Measurements from ENCODE around the gene TRIO. TPM values are rescaled to one million over a fixed set of nuclear protein-coding genes. Genes with fewer than 3 reads are reported as not detected.

Gene TRIO
- total RNA-seq, 2 experiments from 2014 or later = 3.7 to 4.2 TPM

GRCh38 chr5:14218011-14218410 is 74.9 kb downstream of the TRIO start:
- ChIA-PET CTCF (no interaction called here), POLR2A (no interaction called here)

- POLR2A ChIA-PET = no interaction called here
- CTCF ChIA-PET = no interaction called here
Measured at GRCh38 chr5:14218480-14218879, 75.3 kb downstream of the TRIO start.

GRCh38 chr5:14218897-14219573 is 75.9 kb downstream of the TRIO start:
- CTCF ChIA-PET = no interaction called here
- POLR2A ChIA-PET = no interaction called here

- CTCF ChIA-PET = no interaction called here
- POLR2A ChIA-PET = no interaction called here
Measured at GRCh38 chr5:14219800-14220512, 76.8 kb downstream of the TRIO start.

DNA sequence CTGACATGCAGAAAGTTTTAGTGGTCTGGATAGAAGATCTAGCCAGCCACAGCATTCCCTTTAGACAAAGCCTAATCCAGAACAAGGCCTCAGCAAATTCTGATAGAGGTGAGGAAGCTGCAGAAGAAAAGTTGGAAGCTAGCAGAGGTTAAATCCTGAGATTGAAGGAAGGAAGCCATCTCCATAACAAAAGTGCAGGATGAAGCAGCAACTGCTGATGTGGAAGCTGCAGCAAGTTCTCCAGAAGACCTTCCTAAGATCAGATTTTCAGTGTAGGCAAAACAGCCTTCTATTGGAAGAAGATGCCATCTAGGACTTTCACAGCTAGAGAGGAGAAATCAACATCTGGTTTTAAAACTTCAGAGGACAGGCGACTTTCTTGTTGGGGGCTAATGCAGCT is 77.5 kb downstream of the TRIO start:
- CTCF ChIA-PET = no interaction called here
- POLR2A ChIA-PET = no interaction called here

- POLR2A ChIA-PET = no interaction called here
- CTCF ChIA-PET = no interaction called here
Measured at GRCh38 chr5:14221732-14222131, 78.6 kb downstream of the TRIO start.

- ChIA-PET POLR2A (no interaction called here), CTCF (no interaction called here)
Measured at GRCh38 chr5:14222206-14222605, 79.1 kb downstream of the TRIO start.

DNA sequence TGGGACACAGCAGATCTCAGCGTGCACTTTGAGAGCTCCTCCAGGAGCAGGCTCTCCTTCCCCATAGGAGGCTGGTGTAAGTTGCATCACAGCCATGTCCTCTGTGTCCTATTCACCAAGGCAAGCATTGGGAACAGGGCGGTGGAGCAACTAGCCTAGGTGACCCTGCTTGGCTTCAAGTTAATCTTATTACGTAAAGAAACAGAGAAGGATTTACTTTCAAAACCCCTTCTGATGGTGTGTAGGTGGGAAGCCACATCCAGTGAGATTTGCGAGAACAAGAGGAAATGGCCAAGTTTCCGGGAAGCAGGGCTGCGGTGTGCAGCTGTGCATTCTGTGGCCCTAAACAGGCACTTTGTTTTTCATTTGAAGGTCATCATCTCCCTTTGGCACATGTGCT is 80.2 kb downstream of the TRIO start:
- ChIA-PET CTCF (no interaction called here), POLR2A (no interaction called here)

DNA sequence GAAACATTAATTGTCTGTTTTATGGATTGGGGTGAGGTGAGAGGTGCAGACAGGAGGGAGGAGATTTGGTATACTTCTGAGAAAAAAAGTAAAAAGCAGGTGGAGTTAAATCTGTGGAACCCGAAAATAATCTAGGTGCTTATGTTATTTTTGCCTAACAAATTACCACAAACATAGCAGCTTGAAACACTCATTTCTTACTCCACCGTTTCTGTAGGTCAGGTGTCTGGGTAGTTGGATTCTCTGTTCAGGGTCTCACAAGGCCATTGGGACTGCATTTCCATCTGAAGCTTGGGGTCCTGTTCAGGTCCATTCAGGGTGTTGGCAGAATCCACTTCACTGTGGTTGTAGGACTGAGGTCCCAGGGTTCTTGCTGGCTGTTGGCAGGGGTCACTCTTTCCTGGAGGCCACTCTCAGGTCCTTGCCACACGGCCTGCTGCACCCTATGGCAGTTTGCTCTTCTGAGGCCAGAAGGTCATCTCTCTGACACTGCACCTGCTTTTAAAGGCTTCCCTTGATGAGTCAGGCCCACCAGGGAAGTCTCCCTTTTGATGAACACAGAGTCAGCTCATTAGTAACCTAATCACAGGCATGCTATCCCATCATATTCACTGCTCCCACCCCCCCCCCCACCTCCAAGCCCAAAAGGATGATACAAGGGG is 82.2 kb downstream of the TRIO start:
- POLR2A ChIA-PET = no interaction called here
- CTCF ChIA-PET = interaction anchor here (1.7 kb wide), 1 partner anchor 26 kb away, joined by 5 read pairs; no protein-coding TSS in a partner anchor

DNA sequence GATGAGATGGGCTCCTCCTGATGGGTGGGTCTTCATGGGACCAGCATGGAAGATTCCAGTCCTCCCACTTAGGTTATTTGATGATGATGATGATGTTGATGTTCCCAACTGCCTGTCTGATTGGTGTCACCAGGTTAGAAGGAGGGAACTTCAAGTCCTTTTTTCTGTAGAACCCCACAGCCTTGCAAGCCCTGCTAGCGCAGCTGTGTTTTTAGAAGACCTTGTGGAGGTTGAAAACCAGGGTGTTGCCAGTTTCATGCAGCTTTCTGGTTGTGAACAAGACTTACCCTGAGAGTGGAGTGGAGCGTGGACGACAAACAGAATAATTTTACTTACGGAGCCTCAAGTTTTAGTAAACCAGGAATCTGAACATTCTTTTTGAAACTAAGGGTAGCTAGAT is 83.0 kb downstream of the TRIO start:
- POLR2A ChIA-PET = no interaction called here
- CTCF ChIA-PET = interaction anchor here (0.6 kb wide), 1 partner anchor 39 kb away, joined by 4 read pairs; no protein-coding TSS in a partner anchor

- ChIA-PET CTCF (no interaction called here), POLR2A (no interaction called here)
Measured at GRCh38 chr5:14226554-14226953, 83.4 kb downstream of the TRIO start.

DNA sequence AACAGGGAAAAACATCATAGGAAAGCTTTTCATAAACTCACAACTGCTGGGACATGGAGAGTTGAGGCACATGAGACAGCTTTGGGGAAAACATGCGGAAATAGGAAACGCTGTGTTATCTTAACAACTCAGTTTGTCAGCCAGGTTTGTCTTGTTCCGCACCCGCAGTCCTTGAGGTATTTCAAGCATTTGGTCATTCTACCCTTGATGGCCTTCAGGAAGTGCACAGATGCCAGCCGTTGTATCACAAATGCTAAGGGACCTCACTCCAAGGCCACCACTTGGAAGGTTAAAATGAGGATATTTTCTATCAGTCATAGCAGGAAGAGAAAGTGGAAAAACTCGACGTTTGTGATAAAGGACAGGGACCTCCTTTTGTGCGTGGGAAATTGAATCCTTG is 83.8 kb downstream of the TRIO start:
- CTCF ChIA-PET = no interaction called here
- POLR2A ChIA-PET = no interaction called here

DNA sequence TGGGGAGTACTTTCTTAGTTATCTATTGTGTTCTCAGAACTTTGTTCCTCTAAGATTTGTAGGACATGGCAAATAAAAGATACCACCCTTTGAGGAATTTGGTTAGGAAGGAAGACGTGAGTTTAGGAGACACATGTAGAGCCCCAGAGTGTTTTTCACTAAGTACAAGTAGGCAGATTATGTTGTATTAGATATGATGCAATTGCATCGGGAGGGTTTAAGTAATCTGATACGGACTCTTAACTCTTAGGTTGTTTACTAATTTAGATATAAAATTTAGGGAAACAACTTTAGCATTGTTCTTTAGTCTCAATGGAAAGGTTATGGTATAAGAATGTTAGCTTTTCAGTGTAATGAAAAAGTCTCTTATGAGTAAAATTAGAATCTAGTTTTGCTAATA is 84.4 kb downstream of the TRIO start:
- ChIA-PET POLR2A (no interaction called here), CTCF (no interaction called here)

DNA sequence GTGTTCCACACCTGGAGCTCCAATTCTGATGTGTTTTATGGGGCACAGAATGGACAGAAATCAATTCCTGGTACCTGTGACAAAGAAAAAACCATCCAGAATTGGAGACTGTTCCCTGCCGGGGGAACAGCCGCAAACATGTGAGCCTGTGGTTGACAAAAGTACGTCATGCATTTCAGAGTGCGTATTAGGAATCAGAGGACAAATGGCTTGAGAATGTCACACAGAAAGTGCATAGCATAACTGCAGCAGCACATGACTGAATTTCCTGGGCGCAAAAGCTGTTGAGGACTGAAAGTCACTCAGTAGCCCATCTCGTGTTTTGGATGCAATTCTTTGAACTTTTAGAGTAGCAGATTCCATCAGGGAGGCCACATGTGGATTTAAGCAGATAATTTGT is 85.1 kb downstream of the TRIO start:
- POLR2A ChIA-PET = no interaction called here
- CTCF ChIA-PET = no interaction called here

DNA sequence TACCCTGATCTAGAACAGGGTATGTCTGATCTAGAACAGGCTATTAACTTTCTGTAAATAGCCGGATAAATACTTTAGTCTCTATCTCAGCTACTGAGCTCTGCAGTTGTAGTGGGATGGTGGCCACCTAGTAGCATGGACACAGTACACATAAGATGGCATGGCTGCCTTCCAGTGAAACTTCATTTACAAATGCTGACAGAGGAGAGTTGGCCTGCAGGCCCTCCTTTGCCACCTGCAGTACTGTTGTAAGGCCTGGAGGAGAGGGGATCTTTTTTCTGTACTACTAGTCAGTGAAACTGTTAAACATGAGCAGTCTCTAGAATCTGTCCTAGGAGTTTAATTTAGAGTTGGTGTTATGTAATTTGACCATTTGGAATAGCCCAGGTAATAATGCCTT is 86.0 kb downstream of the TRIO start:
- ChIA-PET CTCF (no interaction called here), POLR2A (no interaction called here)

GRCh38 chr5:14229734-14230133 is 86.6 kb downstream of the TRIO start:
- CTCF ChIA-PET = no interaction called here
- POLR2A ChIA-PET = no interaction called here

DNA sequence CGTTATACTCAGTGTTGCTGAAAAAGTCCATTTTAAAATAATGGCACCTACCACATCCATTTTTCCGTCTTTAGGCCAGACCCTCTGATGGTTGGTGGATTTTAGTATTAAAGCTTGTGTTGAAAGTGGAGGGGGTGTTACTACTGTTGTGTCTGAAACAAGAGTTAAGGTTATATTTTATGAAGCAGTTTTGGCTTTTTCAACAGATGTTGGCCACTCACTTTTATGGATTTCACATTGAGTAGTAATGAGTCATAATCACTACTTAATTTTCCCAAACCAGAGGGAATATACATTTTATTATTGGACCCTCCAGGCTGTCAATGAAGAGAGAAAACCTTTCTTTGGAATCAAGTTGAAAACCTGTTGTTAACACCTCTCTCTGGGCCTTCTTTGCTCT is 88.0 kb downstream of the TRIO start:
- ChIA-PET POLR2A (no interaction called here), CTCF (no interaction called here)

DNA sequence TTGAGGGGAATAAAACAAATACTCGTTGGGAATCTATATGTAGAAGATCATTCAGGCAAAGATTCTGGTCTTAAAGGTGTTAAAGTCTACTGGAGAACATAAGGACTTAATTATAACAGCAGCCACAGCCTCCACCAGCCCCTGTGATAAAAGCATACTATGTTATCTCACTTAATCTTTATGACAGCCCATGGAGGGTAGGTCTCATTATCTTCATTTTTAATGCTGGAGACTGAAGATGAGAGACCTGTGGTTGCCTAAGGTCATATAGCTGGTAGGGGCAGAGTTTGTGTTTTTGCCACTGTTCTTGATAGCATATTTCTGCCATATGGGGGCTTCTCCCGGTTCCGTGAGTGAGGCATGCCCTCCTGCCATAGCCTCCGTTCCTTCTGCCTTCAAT is 88.7 kb downstream of the TRIO start:
- POLR2A ChIA-PET = no interaction called here
- CTCF ChIA-PET = interaction anchor here (1.9 kb wide), 1 partner anchor 38 kb away, joined by 4 read pairs; no protein-coding TSS in a partner anchor

GRCh38 chr5:14234204-14234603 is 91.1 kb downstream of the TRIO start:
- POLR2A ChIA-PET = no interaction called here

GRCh38 chr5:14235872-14236271 is 92.7 kb downstream of the TRIO start:
- ChIA-PET POLR2A (no interaction called here), CTCF (interaction anchor here (0.6 kb wide), 1 partner anchor 389 kb away, joined by 3 read pairs; no protein-coding TSS in a partner anchor)

More at GRCh38 chr5:14234204-14234603, 91.1 kb downstream of the TRIO start:
- CTCF ChIA-PET = no interaction called here

DNA sequence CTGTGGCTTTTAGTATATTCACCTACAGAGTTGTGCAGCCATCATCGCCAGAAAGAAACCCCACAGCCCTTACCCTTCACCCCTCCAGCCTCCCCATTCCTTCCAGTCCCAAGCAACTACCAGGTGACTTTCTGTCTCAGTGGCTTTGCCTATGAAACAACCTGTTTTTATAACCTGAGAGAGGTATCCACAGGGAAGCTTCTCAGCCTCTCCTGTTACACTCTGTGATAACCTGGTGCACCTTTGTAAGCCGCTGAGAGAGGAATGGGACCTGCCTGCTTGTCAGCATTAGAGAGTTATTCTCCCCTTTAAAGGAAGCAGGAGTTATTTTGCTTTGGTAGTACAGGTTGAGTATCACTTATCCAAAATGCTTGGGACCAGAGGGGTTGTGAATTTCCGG is 93.6 kb downstream of the TRIO start:
- POLR2A ChIA-PET = no interaction called here
- CTCF ChIA-PET = no interaction called here
